A549 (cell line): ENCODE measurements around the gene CFAP70. TPM values are rescaled to one million over a fixed set of nuclear protein-coding genes. Genes with fewer than 3 reads are reported as not detected.

Experiments
- ATAC-seq, 2 experiments: fragments of 200-7000 bp in 1 of 2; fragments of >200 bp in 1 of 2; cut with Nextera tagmentation in 1 of 2; cut with Tn5 transposase in 1 of 2; 3 replicates each; pipeline versions ENCODE4 v1.8.0 to v1.9.1; 2018 to 2020; ENCODE audit warnings: mild to moderate bottlenecking in 1 of 2, moderate library complexity in 1 of 2
- CTCF ChIA-PET: fragments of 300-600 bp; sonication (Branson Sonifier 250); formaldehyde crosslinking; extraction: SDS; loops from one replicate; lab custom pipeline; 2021; ENCODE audit warnings: antibody characterized with exemption, inconsistent platforms; lab: Yijun Ruan, JAX
- POLR2A ChIA-PET: fragments of 350-600 bp; formaldehyde crosslinking; extraction: SDS; loops from one replicate; lab custom pipeline; 2021; ENCODE audit warnings: antibody characterized with exemption, inconsistent platforms; lab: Yijun Ruan, JAX
- DNase-seq, 2 experiments: peaks; one replicate each; pipeline versions ENCODE4 v3.0.0 to v3.0.0-alpha.2; 2011 to 2016; ENCODE audit warnings: low read depth in 1 of 2, low spot score in 1 of 2
- FAIRE-seq: peaks from 2 replicates; lab custom pipeline; 2011; peaks lifted over from hg19 to GRCh38; lab: Jason Lieb, UNC
- H3K27ac ChIP-seq, 2 experiments: fragments of >200 bp; sonication (Bioruptor Twin); formaldehyde crosslinking; 3 replicates each; pipeline ENCODE4 v1.5.1; 2016 to 2017
- H3K4me1 ChIP-seq: fragments of >200 bp; sonication (Bioruptor Twin); formaldehyde crosslinking; 3 replicates; pipeline ENCODE4 v1.6.1; 2016
- H3K4me2 ChIP-seq: fragments of >200 bp; sonication (Bioruptor Twin); formaldehyde crosslinking; 3 replicates; pipeline ENCODE4 v1.6.1; 2016
- H3K4me3 ChIP-seq: fragments of >200 bp; sonication (Bioruptor Twin); formaldehyde crosslinking; 3 replicates; pipeline ENCODE4 v1.5.1; 2016
- H3K9me3 ChIP-seq: fragments of >200 bp; sonication (Bioruptor Twin); formaldehyde crosslinking; 3 replicates; pipeline ENCODE4 v1.6.1; 2016
- CHD4 ChIP-seq: fragments of 200-600 bp; sonication (generic); IDR thresholded peaks from 2 replicates; pipeline ENCODE4 v1.6.1; 2016; ENCODE audit warnings: antibody characterized with exemption, mild to moderate bottlenecking, borderline replicate concordance
- FOSL2 ChIP-seq, 2 experiments: fragments of 450-650 bp in 1 of 2; fragments of >200 bp in 1 of 2; sonication (Bioruptor Twin) in 1 of 2; formaldehyde crosslinking; IDR thresholded peaks; 2 replicates each; pipeline versions ENCODE4 v1.5.0 to v1.6.1; 2016 to 2020; ENCODE audit warnings: mild to moderate bottlenecking in 1 of 2, moderate library complexity in 1 of 2
- HMGXB4 ChIP-seq: fragments of 250-450 bp; sonication (Bioruptor Pico); IDR thresholded peaks from 2 replicates; pipeline ENCODE4 v1.5.0; 2021; ENCODE audit warnings: mild to moderate bottlenecking, moderate library complexity, borderline replicate concordance
- HOXB13 ChIP-seq: fragments of 250-450 bp; sonication (Bioruptor Pico); IDR thresholded peaks from 2 replicates; pipeline ENCODE4 v1.5.0; 2020; ENCODE audit warnings: low read depth, mild to moderate bottlenecking, moderate library complexity
- MYC ChIP-seq: IDR thresholded peaks from 2 replicates; pipeline ENCODE4 v1.6.1; 2012; ENCODE audit warnings: mild to moderate bottlenecking, inconsistent platforms, low read length, improper control_type of control experiment, borderline replicate concordance
- NFE2L2 ChIP-seq: fragments of 150-350 bp; conservative IDR thresholded peaks from 2 replicates; pipeline ENCODE4 v1.6.1; 2014; ENCODE audit warnings: low read length
- NPAS2 ChIP-seq: fragments of 250-450 bp; sonication (Bioruptor Pico); IDR thresholded peaks from 2 replicates; pipeline ENCODE4 v1.8.0; 2022; ENCODE audit warnings: mild to moderate bottlenecking, moderate library complexity, borderline replicate concordance
- RFX5 ChIP-seq: fragments of 450-650 bp; IDR thresholded peaks from 2 replicates; pipeline ENCODE4 v1.7.1; 2014; ENCODE audit warnings: antibody characterized with exemption, mild to moderate bottlenecking, moderate library complexity
- SMC3 ChIP-seq: fragments of >200 bp; sonication (Bioruptor Twin); formaldehyde crosslinking; IDR thresholded peaks from 3 replicates; pipeline ENCODE4 v1.6.1; 2018; ENCODE audit warnings: inconsistent platforms
- USF2 ChIP-seq: fragments of 450-650 bp; IDR thresholded peaks from 2 replicates; pipeline ENCODE4 v1.6.1; 2014; ENCODE audit warnings: antibody characterized with exemption
- ZNF302 ChIP-seq: fragments of 250-450 bp; sonication (Bioruptor Pico); IDR thresholded peaks from 2 replicates; pipeline ENCODE4 v1.9.0; 2021; ENCODE audit warnings: inconsistent platforms, mild to moderate bottlenecking, moderate library complexity
- WGBS: methylation state at CpG from one replicate; pipeline ENCODE4 v1.1.6; 2017; ENCODE audit errors: missing lambda C conversion rate; 5-methylcytosine and 5-hydroxymethylcytosine counted together
- polyA plus RNA-seq, 4 experiments: library from polyadenylated mRNA; depleted of rRNA in 3 of 4; stranded (reverse); fragments of >200 nt; fragmentation: RNase III in 1 of 4; extraction: RNeasy Plus Mini Kit Qiagen cat#74134 plus additional on column Dnase treatment in 1 of 4; gene quantifications; 2 replicates in 3 of 4; 3 replicates in 1 of 4; pipeline ENCODE4 v1.2.3, GENCODE V29; 2011 to 2017
- small RNA-seq, 6 experiments: library from RNA; depleted of rRNA; stranded (forward); fragments of <200 nt; gene quantifications; one replicate each; pipeline ENCODE3, GENCODE V24; 2012
- TF ChIP-seq, protein P1 (sequence below): fragments of >200 bp; sonication (Bioruptor Twin); formaldehyde crosslinking; IDR thresholded peaks from 2 replicates; pipeline ENCODE4 v1.6.1; 2016

Gene CFAP70
- polyA plus RNA-seq, 2 of the 4 experiments (the other 2 are of a cell fraction) = 0.34 to 0.98 TPM

DNA sequence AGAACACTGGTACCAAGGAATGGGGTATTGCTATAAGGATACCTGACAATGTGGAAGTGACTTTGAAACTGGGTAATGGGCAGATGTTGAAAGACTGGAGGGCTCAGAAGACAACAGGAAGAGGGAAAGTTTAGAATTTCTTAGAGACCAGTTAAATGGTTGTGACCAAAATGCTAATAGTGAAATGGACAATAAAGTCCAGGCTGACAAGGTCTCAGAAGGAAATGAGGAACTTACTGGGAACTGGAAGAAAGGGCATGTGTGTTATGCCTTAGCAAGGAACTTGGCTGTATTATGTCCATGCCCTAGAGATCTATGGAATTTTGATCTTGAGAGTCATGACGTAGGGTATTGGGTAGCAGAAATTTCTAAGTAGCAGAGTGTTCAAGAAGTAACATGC, 152.8 kb downstream of the CFAP70 start:
- FAIRE-seq = no peak
- Histone ChIP-seq H3K27ac (no peak overlapping the region), H3K9me3 (peaks cover 8% of the 10 kb centered on the region; the same call in 1 of the 3 replicates), H3K4me2 (no peak overlapping the region), H3K4me1 (peaks cover 7% of the 10 kb centered on the region; the same call in 2 of the 3 replicates), H3K4me3 (no peak overlapping the region)
- ATAC-seq = no peak
- CTCF ChIA-PET = interaction anchor here (1.4 to 1.8 kb wide), 2 partner anchors 11 to 13 kb away, joined by 3 to 7 read pairs; no protein-coding TSS in a partner anchor
- POLR2A ChIA-PET = no interaction called here
- DNase-seq = no peak
- WGBS = 98% methylated on average over 1 of the region's 1 CpG
- TF ChIP-seq NFE2L2 (no peak), HOXB13 (CRISPR knock-in tag) (no peak), USF2 (no peak)
- TF ChIP-seq, all 56 proteins: peak for 0

DNA sequence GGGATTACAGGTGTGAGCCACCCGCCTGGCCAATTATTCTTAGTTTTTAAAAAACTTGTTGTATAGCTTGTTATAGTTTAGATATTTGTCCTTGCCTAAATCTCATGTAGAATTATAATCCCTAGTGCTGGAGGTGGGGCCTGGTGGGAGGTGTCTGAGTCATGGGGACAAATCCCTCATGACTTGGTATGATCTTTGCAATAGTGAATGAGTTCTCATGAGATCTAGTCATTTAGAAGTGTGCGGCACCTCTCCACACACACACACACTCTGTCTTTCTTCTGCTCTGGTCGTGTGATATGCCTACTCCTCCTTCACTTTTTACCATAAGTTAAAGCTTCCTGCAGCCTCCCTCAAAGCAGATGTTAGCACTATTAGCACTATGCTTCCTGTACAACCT, 153.6 kb downstream of the CFAP70 start:
- FAIRE-seq = no peak
- WGBS = 83% methylated on average over 3 of the region's 3 CpGs

More for the DNA sequence above, 153.6 kb downstream of the CFAP70 start:
- Histone ChIP-seq H3K4me2 (no peak overlapping the region), H3K4me3 (no peak overlapping the region), H3K9me3 (peaks cover 8% of the 10 kb centered on the region; the same call in 1 of the 3 replicates), H3K27ac (no peak overlapping the region), H3K4me1 (peaks cover 7% of the 10 kb centered on the region; the same call in 2 of the 3 replicates)
- no peak for ATAC-seq
- DNase-seq = no peak
- ChIA-PET POLR2A (no interaction called here), CTCF (interaction anchor here (0.5 to 0.6 kb wide), 2 partner anchors 12 to 951 kb away, joined by 3 read pairs; no protein-coding TSS in a partner anchor)
- no peak for TF ChIP-seq SMC3
- no peak for TF ChIP-seq NPAS2 (CRISPR knock-in tag)
- no peak for TF ChIP-seq FOSL2 (IDR thresholded peaks at IDR 0.05)
- TF ChIP-seq FOSL2 (CRISPR knock-in tag; IDR thresholded peaks at IDR 0.05) = no peak
- TF ChIP-seq ZNF302 (CRISPR knock-in tag) = no peak
- TF ChIP-seq, protein P1, sequence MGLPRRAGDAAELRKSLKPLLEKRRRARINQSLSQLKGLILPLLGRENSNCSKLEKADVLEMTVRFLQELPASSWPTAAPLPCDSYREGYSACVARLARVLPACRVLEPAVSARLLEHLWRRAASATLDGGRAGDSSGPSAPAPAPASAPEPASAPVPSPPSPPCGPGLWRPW = no peak
- no peak for TF ChIP-seq CHD4
- TF ChIP-seq HMGXB4 (CRISPR knock-in tag) = no peak
- no peak for TF ChIP-seq MYC
- TF ChIP-seq HOXB13 (CRISPR knock-in tag) = no peak
- no peak for TF ChIP-seq RFX5

Small RNAs within 50 kb of the gene (small RNA-seq; reads per million reads assigned to genes)
- gene RF00019 = 0 reads per million in 6 experiments
- 0 reads per million in 6 experiments for gene RNU6-833P

Other genes with a start within 250 kb of the CFAP70 start
- gene NUDT13, start 248.4 kb downstream of the CFAP70 start, polyA plus RNA-seq (2011; rRNA removed) = 4.9 TPM in 2 replicates
- gene NUDT13, start 248.4 kb downstream of the CFAP70 start, polyA plus RNA-seq (2017; fragmentation: RNase III; extraction: RNeasy Plus Mini Kit Qiagen cat#74134 plus additional on column Dnase treatment) = 3.5 to 4.3 TPM (median 3.8 TPM) in 3 replicates
- 53.3 and 53.6 TPM in 2 replicates for gene ECD, start 190.9 kb downstream of the CFAP70 start, polyA plus RNA-seq (2011; rRNA removed)
- 26.5 to 29.1 TPM (median 27.1 TPM) in 3 replicates for gene ECD, start 190.9 kb downstream of the CFAP70 start, polyA plus RNA-seq (2017; fragmentation: RNase III; extraction: RNeasy Plus Mini Kit Qiagen cat#74134 plus additional on column Dnase treatment)
- gene FAM149B1, start 190.7 kb downstream of the CFAP70 start, polyA plus RNA-seq (2011; rRNA removed) = 25.5 and 26.7 TPM in 2 replicates
- 6.9 to 8.4 TPM (median 7.0 TPM) in 3 replicates for gene FAM149B1, start 190.7 kb downstream of the CFAP70 start, polyA plus RNA-seq (2017; fragmentation: RNase III; extraction: RNeasy Plus Mini Kit Qiagen cat#74134 plus additional on column Dnase treatment)
- gene DNAJC9, start 111.6 kb downstream of the CFAP70 start, polyA plus RNA-seq (2011; rRNA removed) = 42.7 and 56.3 TPM in 2 replicates
- gene DNAJC9, start 111.6 kb downstream of the CFAP70 start, polyA plus RNA-seq (2017; fragmentation: RNase III; extraction: RNeasy Plus Mini Kit Qiagen cat#74134 plus additional on column Dnase treatment) = 45.6 to 47.4 TPM (median 46.0 TPM) in 3 replicates
- gene MRPS16, start 106.2 kb downstream of the CFAP70 start, polyA plus RNA-seq (2011; rRNA removed) = 132 and 162 TPM in 2 replicates
- 158 to 166 TPM (median 160 TPM) in 3 replicates for gene MRPS16, start 106.2 kb downstream of the CFAP70 start, polyA plus RNA-seq (2017; fragmentation: RNase III; extraction: RNeasy Plus Mini Kit Qiagen cat#74134 plus additional on column Dnase treatment)
- gene ANXA7, start 55.2 kb upstream of the CFAP70 start, polyA plus RNA-seq (2011; rRNA removed) = 150 and 161 TPM in 2 replicates
- 96.0 to 98.0 TPM (median 96.2 TPM) in 3 replicates for gene ANXA7, start 55.2 kb upstream of the CFAP70 start, polyA plus RNA-seq (2017; fragmentation: RNase III; extraction: RNeasy Plus Mini Kit Qiagen cat#74134 plus additional on column Dnase treatment)
- gene MSS51, start 74.7 kb upstream of the CFAP70 start, polyA plus RNA-seq (2011; rRNA removed) = 1.1 TPM in 2 replicates
- gene MSS51, start 74.7 kb upstream of the CFAP70 start, polyA plus RNA-seq (2017; fragmentation: RNase III; extraction: RNeasy Plus Mini Kit Qiagen cat#74134 plus additional on column Dnase treatment) = 0.47 to 0.53 TPM (median 0.49 TPM) in 3 replicates
- gene PPP3CB, start 137.2 kb upstream of the CFAP70 start, polyA plus RNA-seq (2011; rRNA removed) = 25.4 and 25.7 TPM in 2 replicates
- 20.8 to 22.2 TPM (median 21.6 TPM) in 3 replicates for gene PPP3CB, start 137.2 kb upstream of the CFAP70 start, polyA plus RNA-seq (2017; fragmentation: RNase III; extraction: RNeasy Plus Mini Kit Qiagen cat#74134 plus additional on column Dnase treatment)
- gene USP54, start 232.5 kb upstream of the CFAP70 start, polyA plus RNA-seq (2011; rRNA removed) = 32.5 and 35.4 TPM in 2 replicates
- gene USP54, start 232.5 kb upstream of the CFAP70 start, polyA plus RNA-seq (2017; fragmentation: RNase III; extraction: RNeasy Plus Mini Kit Qiagen cat#74134 plus additional on column Dnase treatment) = 8.3 to 9.0 TPM (median 8.8 TPM) in 3 replicates